Subcutaneous adipose tissue (tissue), 4 donors: ENCODE data around the gene MAGI2. TPM values are rescaled to one million over a fixed set of nuclear protein-coding genes. Genes with fewer than 3 reads are reported as not detected.

Source experiments
- CTCF ChIP-seq: fragments of 450-650 bp; IDR thresholded peaks from one replicate; pipeline ENCODE4 v1.5.1; 2016; ENCODE audit warnings: low read depth, mild to moderate bottlenecking, control low read depth, antibody characterized with exemption, moderate library complexity
- total RNA-seq, 4 donors: library from RNA; depleted of rRNA; stranded (reverse); fragments of >200 nt; gene quantifications; one replicate each; pipeline ENCODE4 v1.1.0, GENCODE V29; 2016

MAGI2 gene
- total RNA-seq, 4 donors from 2014 or later = 13.7 to 22.9 (median 17.7) TPM

- no peak for TF ChIP-seq CTCF
These were observed 1373.2 kb downstream of the MAGI2 start for GRCh38 chr7:78080241-78080640.

GRCh38 chr7:78074713-78075112 is 1378.8 kb downstream of the MAGI2 start:
- TF ChIP-seq CTCF = no peak

GRCh38 chr7:78073609-78074382 is 1379.7 kb downstream of the MAGI2 start:
- TF ChIP-seq CTCF = no peak

- no peak for TF ChIP-seq CTCF
These were observed 1381.3 kb downstream of the MAGI2 start for GRCh38 chr7:78072201-78072590.

GRCh38 chr7:78071491-78072200 is 1381.8 kb downstream of the MAGI2 start:
- TF ChIP-seq CTCF = no peak

- TF ChIP-seq CTCF = no peak
These were observed 1386.9 kb downstream of the MAGI2 start for GRCh38 chr7:78066599-78066998.

GRCh38 chr7:78063758-78064157 is 1389.7 kb downstream of the MAGI2 start:
- TF ChIP-seq CTCF = no peak
